Activated naive CD4-positive, alpha-beta T cell treated with Interleukin-2 at 50 U/mL for 16 hours (primary cell): ENCODE data around the gene DAPK2.

Experiments used
- DNase-seq: peaks from one replicate; pipeline ENCODE4 v3.0.0-alpha.2; 2020

The DAPK2 gene

DNA sequence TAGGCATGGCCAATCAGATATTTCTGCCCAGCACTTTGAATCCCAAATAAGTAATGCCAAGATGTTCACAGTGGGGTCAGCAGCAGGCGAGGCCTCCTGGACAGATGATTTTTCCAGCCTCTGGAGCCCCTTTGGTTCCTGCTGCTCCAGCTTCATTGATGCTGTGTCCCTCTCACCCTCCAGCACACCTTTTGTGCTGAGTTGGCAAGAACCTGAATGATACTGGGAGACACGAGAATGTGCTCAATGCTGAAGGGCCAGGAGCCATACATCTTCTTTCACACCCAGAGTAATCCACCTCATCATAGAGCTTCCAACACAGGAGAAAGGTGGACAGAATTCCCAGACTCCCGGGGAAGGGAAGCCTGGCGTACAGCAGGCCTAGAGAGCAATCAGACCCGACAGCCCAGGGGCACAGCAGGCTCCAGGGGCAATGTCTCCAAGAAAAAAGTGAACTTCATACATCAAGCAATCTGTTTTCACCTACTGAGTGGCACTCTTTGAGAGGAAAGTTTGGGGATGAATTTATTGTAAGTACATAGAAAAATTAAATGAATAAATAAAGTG, 6.7 kb upstream of the DAPK2 start:
- no peak for DNase-seq

DNA sequence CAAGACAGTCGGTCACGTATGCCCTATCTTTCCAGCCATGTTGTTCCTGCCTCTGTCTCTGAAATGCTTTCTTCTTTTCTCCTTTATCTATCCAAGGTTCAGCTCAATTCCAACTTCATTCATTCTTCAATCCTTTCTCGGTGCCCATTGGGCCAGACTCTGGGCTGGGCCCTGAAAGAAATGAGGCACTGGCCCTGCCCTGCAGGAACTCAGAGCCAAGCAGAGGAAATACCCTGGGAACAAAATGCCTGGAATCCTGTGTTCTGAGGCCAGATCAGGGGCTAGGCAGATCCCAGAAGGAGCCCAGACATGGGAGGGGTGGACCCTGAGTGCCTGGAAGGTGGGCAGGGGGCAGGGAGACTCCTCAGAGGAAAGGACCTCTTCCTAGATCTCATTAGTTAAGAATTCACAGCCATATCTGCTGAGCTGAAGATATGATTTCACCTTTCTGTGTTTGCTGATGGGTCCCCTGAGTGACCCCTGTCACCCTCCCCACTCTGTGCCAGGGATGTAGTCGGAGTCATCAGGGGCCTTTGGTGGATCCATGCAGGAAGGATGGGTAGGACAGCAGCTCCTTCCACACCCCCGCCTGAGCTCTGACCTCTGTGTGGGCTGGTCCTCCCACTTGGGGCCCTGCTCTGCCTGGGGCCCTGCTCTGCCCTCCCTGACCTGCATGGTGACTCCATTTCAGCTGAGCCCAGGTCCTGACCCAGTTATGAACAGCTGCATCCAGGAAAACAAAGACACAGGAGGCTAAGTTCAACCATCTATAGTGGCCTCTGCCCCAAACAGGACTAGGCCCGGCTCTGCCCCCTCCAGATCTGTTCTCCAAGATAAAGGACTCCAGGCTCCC, 5.3 kb upstream of the DAPK2 start:
- no peak for DNase-seq

DNA sequence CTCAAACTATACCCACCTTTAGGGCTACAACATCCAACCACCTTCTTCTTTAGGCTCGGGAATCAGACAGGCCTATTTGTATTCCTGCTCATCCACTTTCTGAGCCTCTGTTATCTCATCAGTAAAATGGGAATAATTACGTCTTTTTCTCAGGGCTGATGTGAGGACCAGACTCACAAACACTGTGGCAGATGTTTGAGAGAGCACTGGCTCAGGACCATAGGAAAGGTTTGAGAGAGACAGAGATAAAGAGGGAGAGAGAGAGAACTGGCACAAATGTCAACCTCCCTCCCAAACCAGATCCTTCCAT, 4.8 kb upstream of the DAPK2 start:
- DNase-seq, result no peak

DNA sequence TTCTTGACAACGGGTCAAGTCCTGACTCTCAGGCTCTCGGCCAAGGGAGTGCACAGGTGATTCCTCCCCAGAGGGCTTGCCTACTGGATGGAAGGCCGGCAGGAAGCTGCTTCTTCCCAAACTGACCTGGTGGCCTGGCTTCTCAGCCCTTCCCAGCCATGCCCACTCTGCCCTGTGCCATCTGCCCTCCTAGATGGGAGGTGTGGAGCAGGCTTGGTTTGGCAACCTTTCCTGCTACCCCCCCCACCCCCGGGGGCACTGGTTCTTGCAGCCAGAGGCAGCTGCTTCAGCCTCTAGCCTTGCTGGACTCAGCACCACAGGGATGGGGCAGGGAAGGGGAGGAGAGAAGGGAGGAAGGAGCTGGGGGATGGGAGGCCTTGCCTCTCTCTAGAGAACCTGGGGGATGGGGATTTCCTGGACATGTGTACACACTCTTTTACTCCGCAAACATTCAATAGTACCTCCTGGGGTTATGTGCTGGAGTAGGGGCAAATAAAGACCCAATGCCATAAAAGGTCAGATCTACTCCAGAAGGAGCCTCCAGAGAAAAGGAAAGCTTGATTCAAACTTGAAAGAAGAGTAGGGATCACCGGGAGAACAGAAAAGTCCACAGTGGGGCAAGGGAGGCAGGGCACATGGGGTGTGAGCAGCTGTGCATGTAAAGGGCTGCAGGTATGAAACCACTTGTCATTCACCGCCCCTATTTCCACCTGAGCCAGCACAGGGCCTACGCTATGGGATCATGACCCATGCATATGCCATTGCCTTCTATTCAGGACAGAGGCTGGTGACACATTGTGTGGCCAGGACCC, 4.2 kb upstream of the DAPK2 start:
- DNase-seq, result no peak

DNA sequence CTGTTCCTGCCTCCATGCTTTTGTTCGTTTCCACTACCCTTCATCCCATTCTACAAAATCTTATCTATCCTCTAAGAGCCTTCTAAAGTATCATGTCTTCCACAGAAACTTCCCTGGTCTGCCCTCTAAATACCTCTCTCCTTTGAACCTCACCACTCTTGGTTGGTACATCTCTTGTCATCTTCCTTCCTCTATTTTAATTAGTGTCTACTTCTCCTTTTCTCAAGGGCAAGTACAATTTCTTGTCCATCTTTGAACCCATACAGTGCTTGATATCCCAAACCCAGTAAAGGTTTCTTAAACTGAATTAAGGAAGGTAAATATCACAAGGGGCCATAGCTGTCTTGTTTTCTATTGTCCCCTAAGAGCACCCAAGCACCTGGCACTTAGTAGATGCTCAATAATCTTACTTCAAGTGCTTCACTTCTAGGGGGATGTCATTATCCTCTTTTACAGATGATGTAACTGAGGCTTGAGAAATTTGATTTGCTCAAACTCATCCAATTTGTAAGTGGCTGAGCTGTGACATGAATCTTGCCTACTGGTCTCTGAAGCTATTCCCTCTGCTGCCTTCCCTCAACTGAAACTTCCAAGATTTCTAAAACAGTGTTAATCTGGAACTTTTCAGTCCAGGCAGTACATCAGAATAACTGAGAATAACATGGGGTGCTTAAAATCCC, 2.6 kb upstream of the DAPK2 start:
- no peak for DNase-seq

DNA sequence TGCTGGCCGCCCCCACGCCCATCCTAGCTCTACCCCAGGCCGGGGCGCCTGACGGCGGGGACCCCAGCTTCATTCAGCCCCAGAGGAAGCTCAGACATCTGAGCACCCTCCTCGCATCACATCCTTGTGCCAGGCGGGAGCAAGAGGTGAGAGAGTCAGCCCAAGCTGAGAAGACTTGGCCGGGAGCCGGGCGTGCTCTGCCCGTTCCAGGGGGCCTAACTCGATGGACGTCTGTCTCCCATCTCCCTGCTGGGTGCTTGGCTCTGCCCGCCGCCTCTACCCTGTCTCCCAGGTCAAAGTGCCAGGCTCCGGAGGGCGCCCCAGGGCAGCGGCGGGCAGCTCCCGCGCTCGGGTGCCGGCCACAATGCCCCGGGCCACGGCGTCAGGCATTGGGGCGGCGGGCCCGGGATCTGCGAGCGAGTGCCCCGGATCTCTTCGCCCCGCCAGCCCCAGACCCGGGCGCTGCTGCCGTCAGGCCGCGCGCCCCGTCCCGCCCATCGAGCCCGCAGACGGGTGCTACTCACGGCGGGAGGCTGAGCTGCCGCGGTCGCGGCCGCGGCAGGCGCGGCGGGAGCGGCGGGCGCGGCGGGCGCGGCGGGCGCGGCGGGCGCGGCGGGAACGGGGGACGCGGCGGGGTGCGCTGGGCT, 388 bp downstream of the DAPK2 start:
- no peak for DNase-seq

DNA sequence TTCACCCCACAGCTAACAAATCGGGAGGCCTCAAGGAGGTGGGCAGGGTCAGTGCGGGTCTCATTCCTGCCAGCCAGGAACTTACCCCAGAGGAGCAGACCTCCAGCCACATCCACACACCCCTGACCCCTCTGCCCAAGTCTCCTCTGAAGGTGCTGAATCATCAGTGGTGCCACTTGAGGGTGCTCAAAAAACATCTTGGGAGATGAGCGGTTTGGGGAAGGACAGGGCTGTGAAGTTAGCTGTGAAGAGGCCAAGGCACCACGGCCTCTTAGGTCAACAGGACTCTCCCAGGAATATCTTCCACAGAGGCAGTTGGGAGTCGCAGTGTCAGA, 1.2 kb downstream of the DAPK2 start:
- DNase-seq, result no peak

DNA sequence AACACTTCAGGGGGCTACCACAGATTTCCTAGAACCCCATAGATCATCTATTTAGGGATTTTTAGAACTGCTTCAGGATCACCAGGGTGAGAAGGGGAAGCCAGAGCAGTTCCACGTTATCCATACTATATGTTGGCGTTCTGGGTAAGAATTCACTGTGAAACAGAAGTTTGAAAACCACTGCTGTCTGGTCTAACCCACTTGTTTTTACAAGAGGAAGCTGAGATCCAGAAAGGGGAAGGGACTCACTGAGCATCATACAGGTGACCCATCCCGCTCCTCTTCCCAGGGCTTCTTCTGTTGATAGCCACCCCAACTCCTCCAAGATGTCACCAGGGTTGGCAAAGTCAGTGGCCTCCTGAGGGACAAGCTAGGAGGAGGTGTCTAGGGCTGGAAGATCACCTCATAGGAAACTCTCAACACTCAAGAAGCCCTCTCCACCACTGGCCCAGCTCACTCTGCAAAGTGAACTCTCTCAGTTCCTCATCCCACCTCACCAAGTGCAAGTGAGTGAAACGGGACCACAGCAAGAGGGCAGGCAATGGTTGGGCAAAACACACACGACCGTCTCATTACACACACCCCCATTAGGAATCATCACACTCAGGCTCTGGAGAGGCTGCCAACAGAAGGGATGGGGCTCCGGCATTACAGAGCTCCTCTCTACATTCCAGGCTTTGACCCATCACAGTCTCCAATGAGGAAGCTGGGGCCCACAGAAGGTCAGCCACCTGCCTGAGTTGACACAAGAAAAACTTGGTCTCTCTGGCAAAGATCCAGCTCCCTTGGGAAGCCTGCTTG, 1.8 kb downstream of the DAPK2 start:
- DNase-seq, result no peak

DNA sequence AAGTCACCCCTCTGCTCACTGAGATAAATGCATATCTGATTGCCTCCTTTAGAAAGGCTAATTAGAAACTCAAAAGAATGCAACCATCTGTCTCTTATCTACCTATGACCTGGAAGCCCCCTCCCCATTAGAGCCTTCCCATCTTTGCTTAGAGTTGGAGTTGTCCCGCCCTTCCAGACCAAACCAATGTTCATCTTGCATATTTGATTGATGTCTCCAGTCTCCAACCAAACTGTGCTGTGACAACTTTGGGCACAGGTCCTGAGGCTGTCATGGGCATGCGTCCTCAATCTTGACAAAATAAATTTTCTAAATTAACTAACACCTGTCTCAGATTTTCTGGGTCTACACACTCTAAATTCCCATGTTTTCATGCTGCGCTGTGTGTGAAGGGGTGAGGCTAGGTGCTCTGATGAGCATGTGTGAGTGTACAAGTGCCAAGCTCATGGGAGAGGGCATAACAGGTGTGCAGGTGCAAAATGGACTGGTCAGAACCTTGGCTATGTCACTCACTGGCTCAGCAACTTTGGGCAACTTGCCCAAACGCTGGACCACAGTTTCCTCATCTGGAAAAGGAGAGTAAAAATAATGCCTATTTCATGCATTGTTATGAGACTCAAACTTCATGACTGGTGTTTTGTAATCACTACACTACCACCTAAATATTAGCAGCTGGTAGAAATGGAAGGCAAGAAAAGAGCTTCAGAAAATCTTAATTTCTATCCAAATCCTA, 7.2 kb downstream of the DAPK2 start:
- no peak for DNase-seq

DNA sequence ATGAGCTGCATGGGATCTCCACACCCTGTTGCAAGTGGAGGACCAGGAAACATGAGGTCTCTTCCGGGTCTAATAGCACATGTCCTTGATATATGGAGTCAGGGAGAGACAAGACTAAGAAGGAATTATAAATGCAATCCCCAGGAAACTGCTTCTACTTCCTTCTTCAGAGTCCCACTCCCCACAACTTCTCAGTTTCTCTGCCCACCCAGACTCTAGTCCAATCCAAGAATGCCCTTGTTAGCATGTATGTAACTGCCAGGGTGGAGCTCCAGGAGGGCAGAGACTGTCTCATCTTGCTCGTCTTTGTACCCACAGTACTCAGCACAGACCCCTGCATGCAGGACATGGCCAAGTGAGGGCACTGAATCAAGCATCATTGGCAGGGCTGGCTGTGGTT, 8.3 kb downstream of the DAPK2 start:
- no peak for DNase-seq

DNA sequence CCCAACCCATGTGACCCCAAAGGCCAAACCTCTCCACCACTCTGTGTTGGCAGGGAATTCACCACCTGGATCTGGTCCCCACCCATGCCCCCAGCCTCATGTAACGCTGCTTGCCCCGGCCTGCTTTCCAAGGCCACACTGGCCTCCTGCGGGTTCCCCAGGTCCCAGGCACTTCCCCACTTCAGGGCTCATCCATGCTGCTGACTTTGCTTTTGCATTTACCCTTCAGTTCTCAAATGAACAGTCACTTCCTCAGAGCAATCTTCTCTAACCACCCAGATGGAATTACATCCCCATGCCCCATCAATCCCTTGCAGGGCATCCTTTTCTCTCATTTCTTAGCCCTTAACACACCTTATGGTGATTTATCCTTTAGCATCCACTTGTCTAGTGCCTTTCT, 9.2 kb downstream of the DAPK2 start:
- no peak for DNase-seq

DNA sequence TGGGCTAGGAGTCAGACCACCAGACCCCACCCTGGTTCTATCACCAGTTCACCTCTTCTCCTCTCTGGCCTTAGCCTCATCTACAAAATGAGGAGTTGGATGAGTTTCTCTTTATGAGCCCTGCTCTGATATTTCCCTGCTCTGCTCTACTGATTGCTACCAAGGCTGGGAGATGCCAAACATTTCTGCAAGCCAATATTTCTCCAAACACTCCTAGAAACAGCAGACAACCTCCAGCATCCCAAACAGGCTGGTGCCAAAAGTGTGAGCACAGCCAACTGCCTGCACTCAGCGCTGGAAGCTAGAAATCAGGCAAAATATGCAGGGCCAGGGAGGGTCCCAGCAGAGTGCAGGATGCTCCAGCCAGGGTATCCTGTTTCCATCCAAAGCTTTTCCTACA, 10.8 kb downstream of the DAPK2 start:
- no peak for DNase-seq

DNA sequence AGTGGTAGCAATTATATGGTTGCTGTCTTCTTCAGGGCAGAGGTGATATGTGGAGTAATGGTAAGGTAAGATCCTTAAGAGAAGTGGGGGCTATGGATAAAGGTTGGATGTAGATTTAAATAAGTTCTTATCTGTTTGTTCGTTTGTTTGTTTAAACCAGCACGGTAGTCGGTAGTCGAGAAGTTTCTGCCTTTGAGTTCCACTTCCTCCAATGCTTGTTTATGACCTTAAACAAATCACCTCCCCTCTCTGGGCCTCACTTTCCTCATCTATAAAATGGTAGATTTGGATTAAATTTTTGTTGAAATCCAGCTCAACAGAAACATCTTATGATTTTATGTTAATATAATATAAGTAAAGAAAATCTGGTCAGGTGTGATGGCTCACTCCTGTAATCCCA, 11.8 kb downstream of the DAPK2 start:
- no peak for DNase-seq

DNA sequence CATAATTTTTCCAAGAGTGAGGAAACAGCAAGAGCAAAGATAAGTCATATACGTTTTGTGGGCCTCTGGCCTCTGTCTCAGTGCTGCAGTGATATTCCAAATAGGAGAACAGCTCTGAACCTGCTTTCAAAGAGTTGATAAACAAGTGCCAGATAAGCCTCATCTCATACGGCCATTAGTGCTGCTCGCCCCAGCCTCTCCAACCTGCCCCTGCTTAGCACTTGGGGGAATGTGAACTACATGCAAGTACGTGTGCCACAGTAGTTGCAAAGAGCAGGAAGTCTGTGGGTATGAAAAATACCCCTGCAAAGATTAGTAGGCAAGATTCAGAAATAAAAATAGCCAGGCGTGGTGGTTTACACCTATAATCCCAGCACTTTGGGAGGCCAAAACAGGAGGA, 14.0 kb downstream of the DAPK2 start:
- DNase-seq, result no peak

DNA sequence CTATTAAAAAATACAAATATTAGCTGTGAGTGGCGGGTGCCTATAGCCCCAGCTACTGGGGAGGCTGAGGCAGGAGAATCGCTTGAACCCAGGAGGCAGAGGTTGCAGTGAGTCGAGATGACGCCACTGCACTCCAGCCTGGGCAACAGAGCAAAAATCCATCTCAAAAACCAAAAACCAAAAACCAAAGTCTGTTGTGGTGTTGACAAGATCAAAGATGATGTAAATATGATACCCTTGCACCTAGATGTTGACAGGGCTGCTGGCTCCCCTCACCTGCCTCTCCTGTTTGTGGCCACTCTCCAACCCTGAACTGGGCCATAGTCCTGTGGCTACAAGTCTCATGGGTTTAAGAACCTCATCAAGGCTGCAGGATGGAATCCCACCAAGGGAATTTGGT, 16.2 kb downstream of the DAPK2 start:
- no peak for DNase-seq

DNA sequence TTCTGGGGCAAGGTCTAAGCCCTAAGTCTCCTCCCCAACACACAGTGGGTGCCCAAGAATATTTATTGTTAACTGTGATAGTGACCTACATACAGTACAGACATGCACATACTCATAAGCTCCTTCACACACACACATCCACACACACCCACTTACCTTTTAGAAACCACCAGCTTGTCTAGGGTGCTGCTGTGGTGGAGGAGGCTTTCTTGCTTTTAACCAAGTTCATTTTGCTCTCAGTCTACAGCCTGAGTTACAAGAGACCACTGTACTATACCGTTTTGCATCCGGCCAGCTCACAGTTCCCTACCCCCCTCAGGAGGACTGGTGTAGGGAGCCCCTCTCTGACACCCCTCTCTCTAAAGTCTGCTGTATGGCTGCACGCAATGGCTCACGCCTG, 16.7 kb downstream of the DAPK2 start:
- DNase-seq, result no peak

DNA sequence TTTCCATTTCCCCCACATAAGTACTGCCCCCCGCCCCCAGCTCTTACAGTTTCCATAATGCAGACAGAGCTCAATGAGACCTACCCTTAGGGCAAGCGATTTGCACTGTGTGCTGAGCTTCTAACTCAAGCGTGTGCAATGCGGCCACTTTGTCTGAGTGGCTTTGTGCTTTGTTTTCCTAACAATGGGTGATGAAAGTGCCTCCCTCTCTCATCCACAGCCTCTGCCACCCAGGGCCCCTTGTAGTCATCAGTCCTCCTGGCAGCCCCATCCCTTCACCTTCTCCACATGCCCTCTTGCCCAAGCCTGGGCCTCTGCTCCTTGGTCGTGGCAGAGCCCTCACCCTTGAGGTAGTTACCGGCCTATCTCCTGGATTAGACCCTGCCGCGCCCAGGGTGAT, 17.2 kb downstream of the DAPK2 start:
- DNase-seq, result no peak

DNA sequence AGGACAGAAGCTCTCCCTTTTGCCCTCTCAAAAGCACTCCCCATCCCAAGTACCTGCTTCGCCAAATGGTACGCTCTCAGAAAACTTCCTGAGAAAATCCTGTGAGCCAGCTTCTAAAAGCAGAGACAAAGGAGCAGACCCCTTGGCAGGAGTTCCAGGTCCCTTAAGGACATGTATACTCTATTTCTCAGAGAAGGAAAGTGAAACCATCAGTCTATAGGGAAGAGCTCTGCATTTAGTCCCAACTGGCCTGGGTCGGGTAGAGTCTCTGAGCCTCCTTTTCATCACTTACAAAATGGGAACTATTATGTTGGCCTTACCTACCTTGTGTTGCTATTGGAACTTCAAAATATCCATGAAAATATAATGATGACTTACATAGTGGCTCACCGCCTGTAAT, 19.7 kb downstream of the DAPK2 start:
- no peak for DNase-seq

DNA sequence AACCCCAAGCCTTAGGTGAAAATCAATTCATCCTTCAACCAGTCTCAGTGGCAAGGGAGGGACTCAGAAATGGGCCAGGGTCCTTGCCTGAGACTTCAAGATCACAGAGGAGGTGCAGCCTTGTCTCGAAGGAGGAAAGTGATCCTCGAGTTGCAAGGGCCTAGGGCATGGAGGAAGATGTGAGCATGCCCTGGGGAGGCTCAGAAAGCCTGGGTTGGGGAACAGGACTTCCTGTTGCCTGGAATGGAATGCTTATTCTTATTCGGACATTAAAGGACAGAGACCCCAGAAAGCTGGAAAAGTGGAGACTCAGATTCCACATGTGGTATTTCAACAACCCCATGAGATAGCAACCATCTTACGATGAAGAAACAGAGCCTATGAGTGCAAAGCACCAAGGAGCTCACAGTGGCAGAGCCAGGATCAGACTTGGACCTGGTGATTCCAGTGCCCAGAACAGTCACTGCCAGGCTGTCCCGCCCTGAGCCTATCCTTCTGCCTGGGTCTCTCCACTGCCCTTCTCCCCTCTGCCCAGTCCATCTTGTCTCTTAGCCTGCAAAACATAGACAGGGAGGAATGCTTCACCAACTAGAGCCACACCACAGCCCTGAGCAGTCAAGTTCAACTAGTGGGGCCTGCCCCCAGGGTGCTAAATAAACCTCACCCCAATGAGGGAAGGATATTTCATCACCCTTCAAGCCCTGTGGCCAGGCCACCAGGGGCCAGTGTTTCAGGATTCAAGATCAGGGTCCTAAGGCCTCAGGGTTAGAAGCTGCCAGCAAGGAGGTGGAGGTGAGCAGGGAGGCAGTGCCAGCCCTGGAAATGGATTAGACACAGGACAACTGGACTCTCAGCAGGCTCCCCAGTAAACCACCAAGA, 21.9 kb downstream of the DAPK2 start:
- DNase-seq, result no peak

DNA sequence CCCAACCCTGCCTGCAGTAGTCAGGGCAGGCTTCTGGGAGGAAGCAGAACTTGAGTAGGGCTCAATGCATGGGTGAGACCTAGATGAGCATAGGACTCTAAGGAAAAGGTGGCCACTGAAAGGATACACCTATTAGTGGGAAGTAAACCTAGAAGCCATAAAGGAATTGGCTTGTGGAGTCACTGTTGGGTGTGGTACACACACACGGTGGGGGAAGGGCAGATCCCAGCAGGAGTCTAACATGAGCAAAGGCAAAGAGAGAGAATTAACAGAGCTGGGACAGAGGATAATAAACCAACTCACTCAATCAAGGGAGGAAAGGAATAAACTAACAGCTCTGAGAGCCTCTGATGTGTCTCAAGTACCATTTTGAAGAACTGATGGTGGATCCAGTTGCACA, 23.1 kb downstream of the DAPK2 start:
- no peak for DNase-seq

DNA sequence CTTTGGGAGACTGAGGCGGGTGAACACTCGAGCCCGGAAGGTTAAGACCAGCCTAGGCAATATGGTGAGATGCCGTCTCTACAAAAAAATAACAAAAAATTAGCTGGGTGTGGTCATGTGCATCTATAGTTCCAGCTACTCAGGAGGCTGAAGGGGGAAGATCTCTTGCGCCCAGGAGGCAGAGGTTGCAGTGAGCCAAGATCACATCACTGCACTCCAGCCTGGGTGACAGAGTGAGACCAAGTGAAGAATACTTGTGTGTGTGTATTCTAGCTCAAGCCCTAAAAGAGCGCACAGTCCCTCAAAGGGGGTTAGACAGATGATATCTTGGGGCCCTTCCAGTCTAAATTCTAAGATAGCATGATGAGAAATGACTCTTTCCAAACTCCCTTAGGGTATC, 23.7 kb downstream of the DAPK2 start:
- no peak for DNase-seq
